GM12878 (cell line): ENCODE measurements around the gene N4BP2. TPM values are rescaled to one million over a fixed set of nuclear protein-coding genes. Genes with fewer than 3 reads are reported as not detected.
A peak's percentile ranks its signal among the peaks of the same experiment; 100 is the strongest.

Experiments used
- ETV6 ChIP-seq, 2 experiments: fragments of 450-650 bp in 1 of 2; IDR thresholded peaks in 1 of 2; conservative IDR thresholded peaks in 1 of 2; 2 replicates each; pipeline ENCODE4 v1.6.1; 2014; ENCODE audit warnings: antibody characterized with exemption in 1 of 2, borderline replicate concordance in 1 of 2, low read depth in 1 of 2, mild to moderate bottlenecking in 1 of 2, moderate library complexity in 1 of 2
- JUNB ChIP-seq: IDR thresholded peaks from 2 replicates; pipeline ENCODE4 v1.6.1; 2016; ENCODE audit warnings: antibody characterized with exemption, mild to moderate bottlenecking
- JUND ChIP-seq: IDR thresholded peaks from 2 replicates; pipeline ENCODE4 v1.6.1; 2012; ENCODE audit warnings: low read depth, mild to moderate bottlenecking, low read length, improper control_type of control experiment, moderate library complexity
- MTA3 ChIP-seq: IDR thresholded peaks from 2 replicates; pipeline ENCODE4 v1.6.1; 2012; ENCODE audit warnings: low read length, inconsistent platforms, borderline replicate concordance
- PML ChIP-seq: IDR thresholded peaks from 2 replicates; pipeline ENCODE4 v1.6.1; 2012; ENCODE audit warnings: low read length, inconsistent platforms
- SUPT20H ChIP-seq: IDR thresholded peaks from 2 replicates; pipeline ENCODE4 v1.6.1; 2011; ENCODE audit warnings: low read depth, mild to moderate bottlenecking, low read length, moderate library complexity, borderline replicate concordance; ENCODE audit not compliant: control insufficient read depth
- YBX1 ChIP-seq: fragments of 450-650 bp; IDR thresholded peaks from 2 replicates; pipeline ENCODE4 v1.6.1; 2016; ENCODE audit warnings: antibody characterized with exemption
- polyA plus RNA-seq, 11 experiments: library from polyadenylated mRNA; depleted of rRNA in 4 of 11; unstranded in 6 of 11; stranded (reverse) in 5 of 11; fragments of >200 nt; fragmentation: Nextera tagmentation in 4 of 11; fragmentation: Illumina TruSeq in 1 of 11; extraction: Ambion mirVana in 4 of 11; extraction: Trizol in 1 of 11; gene quantifications; 1 replicate in 1 of 11; 2 replicates in 10 of 11; pipeline versions ENCODE4 v1.2.1 to v1.2.3, GENCODE V29; 2011 to 2016; ENCODE audit warnings: inconsistent platforms in 2 of 11, missing spikeins in 2 of 11, low read depth in 1 of 11
- total RNA-seq, 4 experiments: library from RNA; depleted of rRNA in 3 of 4; stranded (reverse); fragments of >200 nt in 3 of 4; fragmentation: Illumina TruSeq in 1 of 4; extraction: Trizol in 1 of 4; gene quantifications; 2 replicates each; pipeline versions ENCODE4 v1.2.1 to v1.2.3, GENCODE V29; 2013 to 2021
- TF ChIP-seq, protein P1 (sequence below): fragments of 450-650 bp; formaldehyde crosslinking; IDR thresholded peaks from 2 replicates; pipeline ENCODE4 v1.4.0; 2020; ENCODE audit warnings: mild to moderate bottlenecking, moderate library complexity
- TF ChIP-seq, protein P2 (sequence below): IDR thresholded peaks from 2 replicates; pipeline ENCODE4 v1.6.1; 2011; ENCODE audit warnings: borderline replicate concordance, low read depth, mild to moderate bottlenecking, moderate library complexity, mixed read lengths, low read length; ENCODE audit not compliant: insufficient read depth; ENCODE audit errors: extremely low read length
- TF ChIP-seq, protein P3 (sequence below): fragments of 450-650 bp; IDR thresholded peaks from 2 replicates; pipeline ENCODE4 v1.6.1; 2017; ENCODE audit warnings: low read depth, mild to moderate bottlenecking, moderate library complexity
- TF ChIP-seq, protein P4 (sequence below): IDR thresholded peaks from 2 replicates; pipeline ENCODE4 v1.6.1; 2011; ENCODE audit warnings: borderline replicate concordance, low read depth, mild to moderate bottlenecking, moderate library complexity, low read length; ENCODE audit not compliant: insufficient read depth, poor library complexity, severe bottlenecking
- TF ChIP-seq, protein P5 (sequence below): fragments of 450-650 bp; IDR thresholded peaks from 2 replicates; pipeline ENCODE4 v1.6.1; 2017; ENCODE audit warnings: mild to moderate bottlenecking, moderate library complexity
- TF ChIP-seq, protein P6 (sequence below): fragments of 450-650 bp; IDR thresholded peaks from 2 replicates; pipeline ENCODE4 v1.6.1; 2017; ENCODE audit warnings: antibody characterized with exemption, mild to moderate bottlenecking, moderate library complexity

N4BP2 gene
- total and polyA plus RNA-seq, 10 of the 15 experiments (the other 5 are each of a cell fraction or from before 2014, with no cell fraction given): 2.3 to 18.7 (median 10.0) TPM

DNA sequence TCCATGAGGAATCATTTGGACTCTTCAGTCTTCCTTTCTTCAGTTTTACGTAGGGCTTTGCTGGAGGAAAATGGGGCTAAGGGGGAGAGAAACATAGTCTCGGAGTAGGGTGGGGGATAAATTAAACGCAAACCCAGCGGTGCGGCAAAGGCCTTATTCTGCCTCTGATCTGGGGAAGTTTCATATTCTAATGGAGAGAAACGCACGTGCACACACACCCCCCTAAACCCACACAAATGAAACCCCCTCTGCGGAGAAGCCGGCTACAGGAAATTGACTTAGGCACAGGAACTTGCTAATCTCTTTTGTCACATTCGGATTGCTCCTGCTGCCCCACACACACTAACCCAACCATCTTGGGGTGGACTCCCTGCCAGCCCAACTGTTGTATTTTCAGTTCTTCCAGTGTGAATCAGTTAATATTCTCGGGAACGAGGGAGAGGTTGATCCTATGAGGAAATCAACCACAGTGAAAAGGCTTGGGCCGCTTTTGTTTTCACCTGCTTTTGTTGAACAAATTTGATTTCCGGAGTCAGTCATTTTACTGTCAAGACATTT, 140.2 kb downstream of the N4BP2 start, which contains the start of gene RHOH (continued):
- TF ChIP-seq YBX1 (no peak), JUNB (no peak; the same call in 1 of the 2 replicates), MTA3 (no peak), ETV6 (conservative IDR thresholded peaks at IDR 0.05 in 1 of 2, IDR thresholded peaks at IDR 0.05 in 1 of 2; ENCODE audit: borderline replicate concordance in 1 of 2, low read depth in 1 of 2) (peak in 1 of 2 experiments; percentile 96; a peak in 2 of 4 replicates), PML (no peak), JUND (no peak), SUPT20H (no peak)
- TF ChIP-seq, protein P1, sequence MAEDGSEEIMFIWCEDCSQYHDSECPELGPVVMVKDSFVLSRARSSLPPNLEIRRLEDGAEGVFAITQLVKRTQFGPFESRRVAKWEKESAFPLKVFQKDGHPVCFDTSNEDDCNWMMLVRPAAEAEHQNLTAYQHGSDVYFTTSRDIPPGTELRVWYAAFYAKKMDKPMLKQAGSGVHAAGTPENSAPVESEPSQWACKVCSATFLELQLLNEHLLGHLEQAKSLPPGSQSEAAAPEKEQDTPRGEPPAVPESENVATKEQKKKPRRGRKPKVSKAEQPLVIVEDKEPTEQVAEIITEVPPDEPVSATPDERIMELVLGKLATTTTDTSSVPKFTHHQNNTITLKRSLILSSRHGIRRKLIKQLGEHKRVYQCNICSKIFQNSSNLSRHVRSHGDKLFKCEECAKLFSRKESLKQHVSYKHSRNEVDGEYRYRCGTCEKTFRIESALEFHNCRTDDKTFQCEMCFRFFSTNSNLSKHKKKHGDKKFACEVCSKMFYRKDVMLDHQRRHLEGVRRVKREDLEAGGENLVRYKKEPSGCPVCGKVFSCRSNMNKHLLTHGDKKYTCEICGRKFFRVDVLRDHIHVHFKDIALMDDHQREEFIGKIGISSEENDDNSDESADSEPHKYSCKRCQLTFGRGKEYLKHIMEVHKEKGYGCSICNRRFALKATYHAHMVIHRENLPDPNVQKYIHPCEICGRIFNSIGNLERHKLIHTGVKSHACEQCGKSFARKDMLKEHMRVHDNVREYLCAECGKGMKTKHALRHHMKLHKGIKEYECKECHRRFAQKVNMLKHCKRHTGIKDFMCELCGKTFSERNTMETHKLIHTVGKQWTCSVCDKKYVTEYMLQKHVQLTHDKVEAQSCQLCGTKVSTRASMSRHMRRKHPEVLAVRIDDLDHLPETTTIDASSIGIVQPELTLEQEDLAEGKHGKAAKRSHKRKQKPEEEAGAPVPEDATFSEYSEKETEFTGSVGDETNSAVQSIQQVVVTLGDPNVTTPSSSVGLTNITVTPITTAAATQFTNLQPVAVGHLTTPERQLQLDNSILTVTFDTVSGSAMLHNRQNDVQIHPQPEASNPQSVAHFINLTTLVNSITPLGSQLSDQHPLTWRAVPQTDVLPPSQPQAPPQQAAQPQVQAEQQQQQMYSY (CRISPR knock-in tag): no peak
- TF ChIP-seq, protein P2, sequence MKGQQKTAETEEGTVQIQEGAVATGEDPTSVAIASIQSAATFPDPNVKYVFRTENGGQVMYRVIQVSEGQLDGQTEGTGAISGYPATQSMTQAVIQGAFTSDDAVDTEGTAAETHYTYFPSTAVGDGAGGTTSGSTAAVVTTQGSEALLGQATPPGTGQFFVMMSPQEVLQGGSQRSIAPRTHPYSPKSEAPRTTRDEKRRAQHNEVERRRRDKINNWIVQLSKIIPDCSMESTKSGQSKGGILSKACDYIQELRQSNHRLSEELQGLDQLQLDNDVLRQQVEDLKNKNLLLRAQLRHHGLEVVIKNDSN: no peak
- TF ChIP-seq, protein P3, sequence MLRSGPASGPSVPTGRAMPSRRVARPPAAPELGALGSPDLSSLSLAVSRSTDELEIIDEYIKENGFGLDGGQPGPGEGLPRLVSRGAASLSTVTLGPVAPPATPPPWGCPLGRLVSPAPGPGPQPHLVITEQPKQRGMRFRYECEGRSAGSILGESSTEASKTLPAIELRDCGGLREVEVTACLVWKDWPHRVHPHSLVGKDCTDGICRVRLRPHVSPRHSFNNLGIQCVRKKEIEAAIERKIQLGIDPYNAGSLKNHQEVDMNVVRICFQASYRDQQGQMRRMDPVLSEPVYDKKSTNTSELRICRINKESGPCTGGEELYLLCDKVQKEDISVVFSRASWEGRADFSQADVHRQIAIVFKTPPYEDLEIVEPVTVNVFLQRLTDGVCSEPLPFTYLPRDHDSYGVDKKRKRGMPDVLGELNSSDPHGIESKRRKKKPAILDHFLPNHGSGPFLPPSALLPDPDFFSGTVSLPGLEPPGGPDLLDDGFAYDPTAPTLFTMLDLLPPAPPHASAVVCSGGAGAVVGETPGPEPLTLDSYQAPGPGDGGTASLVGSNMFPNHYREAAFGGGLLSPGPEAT: peak; percentile 86
- TF ChIP-seq, protein P4, sequence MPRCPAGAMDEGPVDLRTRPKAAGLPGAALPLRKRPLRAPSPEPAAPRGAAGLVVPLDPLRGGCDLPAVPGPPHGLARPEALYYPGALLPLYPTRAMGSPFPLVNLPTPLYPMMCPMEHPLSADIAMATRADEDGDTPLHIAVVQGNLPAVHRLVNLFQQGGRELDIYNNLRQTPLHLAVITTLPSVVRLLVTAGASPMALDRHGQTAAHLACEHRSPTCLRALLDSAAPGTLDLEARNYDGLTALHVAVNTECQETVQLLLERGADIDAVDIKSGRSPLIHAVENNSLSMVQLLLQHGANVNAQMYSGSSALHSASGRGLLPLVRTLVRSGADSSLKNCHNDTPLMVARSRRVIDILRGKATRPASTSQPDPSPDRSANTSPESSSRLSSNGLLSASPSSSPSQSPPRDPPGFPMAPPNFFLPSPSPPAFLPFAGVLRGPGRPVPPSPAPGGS: peak; percentile 80
- TF ChIP-seq, protein P5, sequence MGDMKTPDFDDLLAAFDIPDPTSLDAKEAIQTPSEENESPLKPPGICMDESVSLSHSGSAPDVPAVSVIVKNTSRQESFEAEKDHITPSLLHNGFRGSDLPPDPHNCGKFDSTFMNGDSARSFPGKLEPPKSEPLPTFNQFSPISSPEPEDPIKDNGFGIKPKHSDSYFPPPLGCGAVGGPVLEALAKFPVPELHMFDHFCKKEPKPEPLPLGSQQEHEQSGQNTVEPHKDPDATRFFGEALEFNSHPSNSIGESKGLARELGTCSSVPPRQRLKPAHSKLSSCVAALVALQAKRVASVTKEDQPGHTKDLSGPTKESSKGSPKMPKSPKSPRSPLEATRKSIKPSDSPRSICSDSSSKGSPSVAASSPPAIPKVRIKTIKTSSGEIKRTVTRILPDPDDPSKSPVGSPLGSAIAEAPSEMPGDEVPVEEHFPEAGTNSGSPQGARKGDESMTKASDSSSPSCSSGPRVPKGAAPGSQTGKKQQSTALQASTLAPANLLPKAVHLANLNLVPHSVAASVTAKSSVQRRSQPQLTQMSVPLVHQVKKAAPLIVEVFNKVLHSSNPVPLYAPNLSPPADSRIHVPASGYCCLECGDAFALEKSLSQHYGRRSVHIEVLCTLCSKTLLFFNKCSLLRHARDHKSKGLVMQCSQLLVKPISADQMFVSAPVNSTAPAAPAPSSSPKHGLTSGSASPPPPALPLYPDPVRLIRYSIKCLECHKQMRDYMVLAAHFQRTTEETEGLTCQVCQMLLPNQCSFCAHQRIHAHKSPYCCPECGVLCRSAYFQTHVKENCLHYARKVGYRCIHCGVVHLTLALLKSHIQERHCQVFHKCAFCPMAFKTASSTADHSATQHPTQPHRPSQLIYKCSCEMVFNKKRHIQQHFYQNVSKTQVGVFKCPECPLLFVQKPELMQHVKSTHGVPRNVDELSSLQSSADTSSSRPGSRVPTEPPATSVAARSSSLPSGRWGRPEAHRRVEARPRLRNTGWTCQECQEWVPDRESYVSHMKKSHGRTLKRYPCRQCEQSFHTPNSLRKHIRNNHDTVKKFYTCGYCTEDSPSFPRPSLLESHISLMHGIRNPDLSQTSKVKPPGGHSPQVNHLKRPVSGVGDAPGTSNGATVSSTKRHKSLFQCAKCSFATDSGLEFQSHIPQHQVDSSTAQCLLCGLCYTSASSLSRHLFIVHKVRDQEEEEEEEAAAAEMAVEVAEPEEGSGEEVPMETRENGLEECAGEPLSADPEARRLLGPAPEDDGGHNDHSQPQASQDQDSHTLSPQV: no peak
- TF ChIP-seq, protein P6, sequence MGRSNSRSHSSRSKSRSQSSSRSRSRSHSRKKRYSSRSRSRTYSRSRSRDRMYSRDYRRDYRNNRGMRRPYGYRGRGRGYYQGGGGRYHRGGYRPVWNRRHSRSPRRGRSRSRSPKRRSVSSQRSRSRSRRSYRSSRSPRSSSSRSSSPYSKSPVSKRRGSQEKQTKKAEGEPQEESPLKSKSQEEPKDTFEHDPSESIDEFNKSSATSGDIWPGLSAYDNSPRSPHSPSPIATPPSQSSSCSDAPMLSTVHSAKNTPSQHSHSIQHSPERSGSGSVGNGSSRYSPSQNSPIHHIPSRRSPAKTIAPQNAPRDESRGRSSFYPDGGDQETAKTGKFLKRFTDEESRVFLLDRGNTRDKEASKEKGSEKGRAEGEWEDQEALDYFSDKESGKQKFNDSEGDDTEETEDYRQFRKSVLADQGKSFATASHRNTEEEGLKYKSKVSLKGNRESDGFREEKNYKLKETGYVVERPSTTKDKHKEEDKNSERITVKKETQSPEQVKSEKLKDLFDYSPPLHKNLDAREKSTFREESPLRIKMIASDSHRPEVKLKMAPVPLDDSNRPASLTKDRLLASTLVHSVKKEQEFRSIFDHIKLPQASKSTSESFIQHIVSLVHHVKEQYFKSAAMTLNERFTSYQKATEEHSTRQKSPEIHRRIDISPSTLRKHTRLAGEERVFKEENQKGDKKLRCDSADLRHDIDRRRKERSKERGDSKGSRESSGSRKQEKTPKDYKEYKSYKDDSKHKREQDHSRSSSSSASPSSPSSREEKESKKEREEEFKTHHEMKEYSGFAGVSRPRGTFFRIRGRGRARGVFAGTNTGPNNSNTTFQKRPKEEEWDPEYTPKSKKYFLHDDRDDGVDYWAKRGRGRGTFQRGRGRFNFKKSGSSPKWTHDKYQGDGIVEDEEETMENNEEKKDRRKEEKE: no peak
